IMR-90 (cell line): ENCODE measurements around the gene NSL1. TPM values are rescaled to one million over a fixed set of nuclear protein-coding genes. Genes with fewer than 3 reads are reported as not detected.

Source experiments
- ATAC-seq: fragments of 200-7000 bp; cut with Tn5 transposase; 2 replicates; pipeline ENCODE4 v1.9.1; 2020; ENCODE audit warnings: low read depth, mild to moderate bottlenecking, moderate library complexity
- BruUV-seq: library from RNA; stranded (reverse); fragments of 400-500 nt; replicated peaks from 2 replicates; lab custom pipeline; 2021; lab: Mats Ljungman, UMichigan
- CTCF ChIA-PET: fragments of 300-600 bp; formaldehyde crosslinking; extraction: SDS; loops from one replicate; lab custom pipeline; 2021; ENCODE audit warnings: antibody characterized with exemption; lab: Yijun Ruan, JAX
- POLR2A ChIA-PET: fragments of 300-600 bp; sonication (Branson Sonifier 250); formaldehyde crosslinking; loops from one replicate; lab custom pipeline; 2022; ENCODE audit warnings: antibody characterized with exemption; ENCODE audit not compliant: unreplicated experiment; lab: Charles Lee
- DNase-seq: peaks from one replicate; pipeline ENCODE4 v3.0.0; 2013
- H2AFZ ChIP-seq: replicated peaks from 2 replicates; pipeline ENCODE3; 2013; ENCODE audit warnings: low read length, mild to moderate bottlenecking; ENCODE audit not compliant: poor library complexity
- H2AK5ac ChIP-seq: 2 replicates; pipeline ENCODE4 v1.6.1; 2013; ENCODE audit warnings: low read depth, low read length, inconsistent platforms
- H2AK9ac ChIP-seq: replicated peaks from 2 replicates; pipeline ENCODE3; 2013; ENCODE audit warnings: mild to moderate bottlenecking, low read depth, low read length, moderate library complexity; ENCODE audit not compliant: poor library complexity
- H2BK120ac ChIP-seq: 2 replicates; pipeline ENCODE4 v1.6.1; 2013; ENCODE audit warnings: low read depth, low read length, inconsistent platforms
- H2BK15ac ChIP-seq: 3 replicates; pipeline ENCODE4 v1.6.1; 2013; ENCODE audit warnings: low read depth, low read length, inconsistent platforms
- H2BK20ac ChIP-seq: 2 replicates; pipeline ENCODE4 v1.6.1; 2013; ENCODE audit warnings: low read depth, mild to moderate bottlenecking, inconsistent platforms, low read length, moderate library complexity
- H2BK5ac ChIP-seq: 2 replicates; pipeline ENCODE4 v1.6.1; 2013; ENCODE audit warnings: mild to moderate bottlenecking, low read depth, low read length, inconsistent platforms; ENCODE audit not compliant: poor library complexity, severe bottlenecking
- H3K14ac ChIP-seq: replicated peaks from 2 replicates; pipeline ENCODE4 v1.6.1; 2013; ENCODE audit warnings: low read depth, low read length, inconsistent platforms
- H3K18ac ChIP-seq: 2 replicates; pipeline ENCODE4 v1.6.1; 2013; ENCODE audit warnings: low read depth, low read length, control low read depth
- H3K23ac ChIP-seq: 2 replicates; pipeline ENCODE4 v1.6.1; 2013; ENCODE audit warnings: low read depth, low read length, inconsistent platforms
- H3K27ac ChIP-seq: 2 replicates; pipeline ENCODE4 v1.5.1; 2013; ENCODE audit warnings: mild to moderate bottlenecking, control low read depth, low read length; ENCODE audit not compliant: insufficient read depth
- H3K27me3 ChIP-seq: 2 replicates; pipeline ENCODE4 v1.6.1; 2013; ENCODE audit warnings: low read length; ENCODE audit not compliant: control insufficient read depth, insufficient read depth
- H3K36me3 ChIP-seq: 2 replicates; pipeline ENCODE4 v1.6.1; 2013; ENCODE audit warnings: low read length, mixed read lengths; ENCODE audit not compliant: control insufficient read depth, insufficient read depth
- H3K4ac ChIP-seq: 2 replicates; pipeline ENCODE4 v1.6.1; 2013; ENCODE audit warnings: low read depth, low read length, inconsistent platforms
- H3K4me1 ChIP-seq: 2 replicates; pipeline ENCODE4 v1.6.1; 2013; ENCODE audit warnings: low read length, mixed read lengths; ENCODE audit not compliant: control insufficient read depth, insufficient read depth
- H3K4me2 ChIP-seq: 2 replicates; pipeline ENCODE4 v1.6.1; 2013; ENCODE audit warnings: low read depth, mild to moderate bottlenecking, control low read depth, low read length, moderate library complexity
- H3K4me3 ChIP-seq: 2 replicates; pipeline ENCODE4 v1.5.1; 2013; ENCODE audit warnings: low read depth, mild to moderate bottlenecking, control low read depth, low read length, moderate library complexity; ENCODE audit not compliant: insufficient read depth
- H3K56ac ChIP-seq: 2 replicates; pipeline ENCODE4 v1.6.1; 2013; ENCODE audit warnings: low read length, inconsistent platforms; ENCODE audit not compliant: insufficient read depth; ENCODE audit errors: extremely low read depth
- H3K79me1 ChIP-seq, 2 experiments: 2 replicates each; pipeline ENCODE4 v1.6.1; 2013; ENCODE audit warnings: low read length in 2 of 2, inconsistent platforms in 1 of 2, low read depth in 1 of 2
- H3K9ac ChIP-seq: 2 replicates; pipeline ENCODE4 v1.6.1; 2013; ENCODE audit warnings: low read depth, low read length, control low read depth
- H3K9me1 ChIP-seq: 2 replicates; pipeline ENCODE4 v1.6.1; 2013; ENCODE audit warnings: low read length, inconsistent platforms; ENCODE audit not compliant: insufficient read depth
- H3K9me3 ChIP-seq: 2 replicates; pipeline ENCODE4 v1.6.1; 2013; ENCODE audit warnings: low read length; ENCODE audit not compliant: control insufficient read depth, insufficient read depth
- H4K20me1 ChIP-seq: 2 replicates; pipeline ENCODE4 v1.6.1; 2013; ENCODE audit warnings: low read length, inconsistent platforms; ENCODE audit not compliant: insufficient read depth
- H4K5ac ChIP-seq: 2 replicates; pipeline ENCODE4 v1.6.1; 2013; ENCODE audit warnings: mild to moderate bottlenecking, low read depth, low read length, control low read depth
- H4K8ac ChIP-seq, 2 experiments: 2 replicates each; pipeline ENCODE4 v1.6.1; 2013; ENCODE audit warnings: low read depth in 2 of 2, low read length in 2 of 2, control low read depth in 1 of 2, inconsistent platforms in 1 of 2
- H4K91ac ChIP-seq: 2 replicates; pipeline ENCODE4 v1.6.1; 2013; ENCODE audit warnings: low read depth, low read length, inconsistent platforms; ENCODE audit not compliant: insufficient read depth
- CEBPB ChIP-seq: IDR thresholded peaks from 2 replicates; pipeline ENCODE4 v1.6.1; 2012; ENCODE audit warnings: low read depth, low read length, improper control_type of control experiment
- NFE2L2 ChIP-seq: fragments of 150-350 bp; IDR thresholded peaks from 2 replicates; pipeline ENCODE4 v1.6.1; 2016; ENCODE audit warnings: low read depth, mild to moderate bottlenecking, low read length
- SMC3 ChIP-seq: fragments of 150-350 bp; IDR thresholded peaks from 2 replicates; pipeline ENCODE4 v1.6.1; 2016; ENCODE audit warnings: low read depth, mild to moderate bottlenecking, antibody characterized with exemption, low read length, moderate library complexity
- WGBS, 2 experiments: methylation state at CpG; one replicate each; pipeline versions ENCODE4 v1.1.5 to v1.1.7; 2013; ENCODE audit warnings: missing lambda C conversion rate in 2 of 2; ENCODE audit not compliant: insufficient read length in 1 of 2; ENCODE audit errors: extremely low coverage in 2 of 2; 5-methylcytosine and 5-hydroxymethylcytosine counted together
- dilution Hi-C: fragments of 300-500 bp; cut with HindIII; formaldehyde crosslinking; loops from one replicate; pipeline ENCODE4 v1.14.3; 2018; ENCODE audit warnings: low sequenced_read_pairs; ENCODE audit not compliant: unreplicated experiment
- in situ Hi-C: fragments of 300-500 bp; cut with MboI; formaldehyde crosslinking; loops from 3 replicates; pipeline ENCODE4 v1.14.3; 2019; ENCODE audit warnings: low sequenced_read_pairs, inconsistent platforms, mixed read lengths
- intact Hi-C: fragments of 100-400 bp; cut with micrococcal nuclease; formaldehyde crosslinking; loops from 2 replicates; pipeline ENCODE4 v1.10.0; 2022
- polyA plus RNA-seq, 3 experiments: library from polyadenylated mRNA; depleted of rRNA; stranded (reverse); fragments of >200 nt; gene quantifications; 2 replicates each; pipeline ENCODE4 v1.2.3, GENCODE V29; 2012; ENCODE audit warnings: low replicate concordance in 1 of 3
- total RNA-seq: library from RNA; depleted of rRNA; stranded (reverse); fragments of >200 nt; gene quantifications from 2 replicates; pipeline ENCODE4 v1.2.3, GENCODE V29; 2012

NSL1 gene
- total and polyA plus RNA-seq, 2 of the 4 experiments (the other 2 are of a cell fraction), result 19.1 to 42.5 TPM

- ChIA-PET CTCF (interaction anchor here (1.0 to 1.4 kb wide), 2 partner anchors 9 to 13 kb away, joined by 4 read pairs; no protein-coding TSS in a partner anchor), POLR2A (no interaction called here)
- no peaks in the 10 kb centered on the region for H3K9me3 ChIP-seq
- H2BK20ac ChIP-seq, result no peak overlapping the region
- no peak overlapping the region for H3K4me3 ChIP-seq
- 0 out of 2 replicates have a peak, but pooled peaks cover 9% of the 10 kb centered on the region for H4K20me1 ChIP-seq
- H3K18ac ChIP-seq, result no peak overlapping the region
- H2BK15ac ChIP-seq, result no peak overlapping the region
- H3K27ac ChIP-seq, result no peak overlapping the region
- H3K4ac ChIP-seq, result no peak overlapping the region
- no peak overlapping the region for H2BK120ac ChIP-seq
- no peak overlapping the region for H4K5ac ChIP-seq
- H3K9ac ChIP-seq, result no peak overlapping the region
- no peaks in the 10 kb centered on the region for H3K27me3 ChIP-seq
- H3K14ac ChIP-seq, result no peak overlapping the region
- no peak for DNase-seq
- no peak overlapping the region for H3K23ac ChIP-seq
- no peak overlapping the region for H2AK5ac ChIP-seq
- H4K8ac ChIP-seq, result no peak overlapping the region
- H3K4me2 ChIP-seq, result no peak overlapping the region
- WGBS, 2 experiments, result 100% methylated on average over 2 of the region's 9 CpGs; no CpG with 5 or more reads in 1 of the 2 experiments
- no peak overlapping the region for H2AFZ ChIP-seq
- peaks cover 25 to 28% of the 10 kb centered on the region in 2 experiments for H3K79me1 ChIP-seq
- in situ Hi-C loops, result no loop called here
- H3K56ac ChIP-seq, result no peak overlapping the region
- no peak for ATAC-seq
- BruUV-seq, result no TSS peak
- H2BK5ac ChIP-seq, result no peak overlapping the region
- H3K4me1 ChIP-seq, result no peaks in the 10 kb centered on the region
- H3K9me1 ChIP-seq, result 0 out of 2 replicates have a peak, but pooled peaks cover 7% of the 10 kb centered on the region
- no peak overlapping the region for H2AK9ac ChIP-seq
- H3K36me3 ChIP-seq, result peaks cover 1% of the 10 kb centered on the region; the same call in 1 of the 2 replicates
- no peak overlapping the region for H4K91ac ChIP-seq
- intact Hi-C loops, result no loop called here
- no peak for TF ChIP-seq NFE2L2
- no peak for TF ChIP-seq CEBPB
- TF ChIP-seq SMC3, result no peak
- dilution Hi-C loops, result no loop called here
Measured at GRCh38 chr1:212762839-212763238, 28.7 kb downstream of the NSL1 start.
